Esophagus squamous epithelium (tissue), 4 donors: ENCODE results near the gene FGF14.

ENCODE experiments used
- CTCF ChIP-seq, 6 experiments: fragments of 450-650 bp in 4 of 6; fragments of 200-600 bp in 2 of 6; sonication (generic) in 2 of 6; IDR thresholded peaks; one replicate each; pipeline ENCODE4 v1.5.1; 2016 to 2019; ENCODE audit warnings: antibody characterized with exemption in 6 of 6, mild to moderate bottlenecking in 4 of 6, moderate library complexity in 4 of 6
- POLR2A ChIP-seq, 4 donors: fragments of 450-650 bp; IDR thresholded peaks; one replicate each; pipeline ENCODE4 v1.6.1; 2017; ENCODE audit warnings: antibody characterized with exemption in 4 of 4, mild to moderate bottlenecking in 4 of 4, moderate library complexity in 3 of 4

GRCh38 chr13:102103469-102103868 is 298.4 kb downstream of the FGF14 start:
- TF ChIP-seq CTCF (IDR thresholded peaks at IDR 0.05) (no peak), POLR2A (IDR thresholded peaks at IDR 0.05) (no peak)
